Urinary bladder (tissue), 4 donors: ENCODE measurements around the gene PDE9A. TPM values are rescaled to one million over a fixed set of nuclear protein-coding genes. Genes with fewer than 3 reads are reported as not detected.

Source experiments
- DNase-seq: peaks from one replicate; pipeline ENCODE4 v3.0.0-alpha.2; 2015; ENCODE audit errors: extremely low spot score
- H3K27ac ChIP-seq: one replicate; pipeline ENCODE4 v1.5.1; 2013; ENCODE audit warnings: low read depth, mild to moderate bottlenecking, moderate library complexity
- H3K36me3 ChIP-seq: one replicate; pipeline ENCODE4 v1.6.1; 2013; ENCODE audit warnings: mild to moderate bottlenecking, moderate library complexity; ENCODE audit not compliant: insufficient read depth
- H3K4me1 ChIP-seq: one replicate; pipeline ENCODE4 v1.6.1; 2013; ENCODE audit warnings: mild to moderate bottlenecking, moderate library complexity; ENCODE audit not compliant: insufficient read depth
- H3K4me3 ChIP-seq: one replicate; pipeline ENCODE4 v1.5.1; 2013; ENCODE audit warnings: low read depth, low read length
- WGBS: extraction: QIAGEN DNeasy Blood & Tissue Kit; methylation state at CpG from one replicate; pipeline ENCODE4 v1.1.7; 2013; 5-methylcytosine and 5-hydroxymethylcytosine counted together
- polyA plus RNA-seq: library from polyadenylated mRNA; stranded (reverse); fragments of 200-250 nt; gene quantifications from one replicate; pipeline ENCODE4 v1.2.3, GENCODE V29; 2013
- total RNA-seq: library from RNA; depleted of rRNA; stranded (reverse); fragments of >200 nt; gene quantifications from one replicate; pipeline ENCODE4 v1.2.3, GENCODE V29; 2014
- donor health status: healthy with polysubstance abuse.
- donor health status: healthy.

The PDE9A gene
- total and polyA plus RNA-seq, 2 donors, result 13.5 to 33.2 TPM

DNA sequence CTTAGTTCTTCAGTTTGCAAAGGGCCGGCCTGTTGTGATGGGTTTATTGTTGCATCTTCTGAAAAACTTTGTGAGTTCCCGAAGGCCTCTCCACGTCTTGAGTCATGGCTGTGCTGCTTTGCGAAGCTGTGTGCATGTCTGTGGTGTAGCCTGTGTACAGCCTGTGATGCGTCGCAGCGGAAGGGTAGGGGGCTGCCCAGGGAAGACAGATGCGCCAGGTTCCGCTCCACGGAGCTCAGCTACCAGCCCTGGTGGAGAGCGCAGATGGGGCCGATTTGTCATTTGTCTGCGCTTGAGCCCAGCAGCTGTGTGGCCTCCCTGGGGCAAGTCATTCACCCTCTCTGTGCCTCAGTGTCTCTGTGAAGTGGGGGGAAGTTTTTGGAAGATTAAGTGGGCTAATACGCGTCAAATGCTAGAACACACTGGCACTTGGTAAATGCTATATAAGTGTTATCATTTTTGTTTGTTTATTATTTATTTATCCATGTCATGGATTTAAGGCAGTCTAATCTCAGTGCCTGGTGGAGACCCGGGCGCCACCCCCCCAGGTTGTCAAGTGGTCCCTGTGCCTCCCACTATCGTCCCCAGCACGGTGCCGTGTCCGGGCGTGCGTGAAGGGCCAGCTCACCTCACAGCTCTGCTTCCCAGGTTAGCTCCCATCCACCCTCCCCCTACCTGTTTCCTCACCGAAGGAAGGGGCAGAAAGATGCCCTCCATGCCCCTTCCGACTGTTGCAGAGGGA lies 8.4 kb downstream of the PDE9A start:
- DNase-seq, result no peak
- H3K4me3 ChIP-seq, result no peak overlapping the region
- no peaks in the 10 kb centered on the region for H3K36me3 ChIP-seq
- H3K27ac ChIP-seq, result no peak overlapping the region
- no peaks in the 10 kb centered on the region for H3K4me1 ChIP-seq
- WGBS, result 90% methylated on average over 25 of the region's 25 CpGs

DNA sequence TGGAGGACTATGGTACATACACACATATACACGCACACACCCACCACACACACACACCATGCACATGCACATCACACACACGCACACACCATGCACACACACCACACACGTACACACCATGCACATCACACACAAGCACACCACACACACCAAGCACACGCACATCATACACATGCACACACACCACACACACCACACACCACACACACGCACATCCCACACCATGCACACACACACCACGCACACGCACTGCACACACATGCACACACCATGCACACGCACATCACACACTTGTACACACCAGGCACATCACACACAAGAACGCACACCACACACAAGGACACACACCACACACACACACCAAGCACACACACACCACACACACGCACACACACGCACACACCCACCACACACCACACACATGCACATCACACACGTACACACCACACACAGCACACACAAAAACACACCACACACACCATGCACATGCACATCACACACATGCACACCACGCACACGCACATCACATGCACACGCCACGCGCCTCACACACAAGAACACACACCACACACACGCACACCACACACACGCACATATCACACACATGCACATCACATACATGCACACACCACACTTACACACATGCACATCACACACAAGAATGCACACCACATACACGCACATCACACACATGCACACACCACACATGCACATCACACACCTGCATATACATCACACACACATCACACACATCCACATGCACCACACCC lies 9.2 kb downstream of the PDE9A start:
- no peak for DNase-seq
- 94% methylated on average over 20 of the region's 20 CpGs for WGBS
- Histone ChIP-seq H3K4me1 (no peaks in the 10 kb centered on the region), H3K27ac (no peak overlapping the region), H3K36me3 (no peaks in the 10 kb centered on the region), H3K4me3 (no peak overlapping the region)

DNA sequence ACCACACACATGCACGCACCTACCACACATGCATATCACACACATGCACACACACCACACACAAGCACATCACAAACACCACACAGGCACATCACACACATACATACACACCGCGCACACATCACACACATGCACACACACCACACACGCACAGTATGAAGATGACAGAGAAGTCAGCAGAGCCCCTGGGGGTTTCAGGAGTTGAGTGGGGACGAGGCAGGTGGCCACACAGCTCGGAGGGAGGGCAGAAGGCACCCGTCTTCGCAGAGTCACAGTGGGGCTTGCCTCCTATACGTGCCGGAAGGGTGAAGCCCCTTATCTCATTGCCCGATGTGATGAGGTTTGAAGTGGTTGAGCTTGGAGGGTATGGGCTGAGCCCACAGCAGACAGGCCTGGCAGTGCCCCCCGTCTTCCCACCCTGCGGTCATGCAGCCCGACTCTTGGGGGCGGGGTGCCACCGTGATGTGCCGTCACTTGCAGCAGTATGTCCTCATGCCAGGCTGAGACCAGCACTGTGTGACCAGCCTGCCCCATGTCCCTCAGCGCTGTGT lies 9.9 kb downstream of the PDE9A start:
- 91% methylated on average over 18 of the region's 18 CpGs for WGBS
- DNase-seq, result no peak
- Histone ChIP-seq H3K27ac (no peak overlapping the region), H3K4me1 (no peaks in the 10 kb centered on the region), H3K36me3 (no peaks in the 10 kb centered on the region), H3K4me3 (no peak overlapping the region)

DNA sequence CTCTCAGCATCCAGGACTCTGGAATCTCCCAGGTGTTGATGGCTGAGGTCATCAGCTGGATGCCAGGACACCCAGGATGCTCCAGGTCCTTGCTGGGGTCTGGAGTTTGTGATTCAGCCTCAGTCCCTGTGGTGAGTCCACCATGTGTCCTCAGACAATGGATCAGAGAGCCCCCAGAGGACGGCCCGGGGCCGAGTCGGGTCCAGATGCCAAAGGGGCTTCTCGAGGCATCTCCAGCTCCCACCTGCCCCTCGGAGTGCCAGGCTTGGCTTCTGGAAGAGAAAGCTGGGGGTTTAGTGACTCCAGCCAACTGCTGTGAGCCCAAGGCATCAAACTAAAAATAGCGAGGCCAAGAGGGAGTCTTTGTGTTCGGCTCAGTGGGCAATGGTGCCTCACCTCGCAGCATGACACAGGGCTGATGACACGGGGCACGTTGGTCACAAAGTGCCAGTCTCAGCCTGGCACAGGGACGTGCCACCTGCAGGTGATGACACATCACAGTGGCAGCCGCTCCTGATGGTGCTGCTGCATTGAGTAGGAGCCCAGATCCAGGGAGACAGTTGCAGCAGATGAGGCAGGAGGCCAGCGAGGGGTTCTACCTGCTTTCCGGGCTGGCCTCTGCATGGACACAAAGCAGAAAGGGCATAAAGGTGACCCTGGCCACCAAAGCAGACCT lies 10.6 kb downstream of the PDE9A start:
- H3K27ac ChIP-seq, result no peak overlapping the region
- no peaks in the 10 kb centered on the region for H3K4me1 ChIP-seq
- no peak overlapping the region for H3K4me3 ChIP-seq
- H3K36me3 ChIP-seq, result no peaks in the 10 kb centered on the region
- WGBS, result 80% methylated on average over 15 of the region's 15 CpGs
- no peak for DNase-seq

GRCh38 chr21:42664614-42665013 lies 11.2 kb downstream of the PDE9A start:
- no peak overlapping the region for H3K4me3 ChIP-seq
- H3K27ac ChIP-seq, result no peak overlapping the region
- no peaks in the 10 kb centered on the region for H3K36me3 ChIP-seq
- no peaks in the 10 kb centered on the region for H3K4me1 ChIP-seq
- no peak for DNase-seq
- WGBS, result 90% methylated on average over 10 of the region's 10 CpGs

DNA sequence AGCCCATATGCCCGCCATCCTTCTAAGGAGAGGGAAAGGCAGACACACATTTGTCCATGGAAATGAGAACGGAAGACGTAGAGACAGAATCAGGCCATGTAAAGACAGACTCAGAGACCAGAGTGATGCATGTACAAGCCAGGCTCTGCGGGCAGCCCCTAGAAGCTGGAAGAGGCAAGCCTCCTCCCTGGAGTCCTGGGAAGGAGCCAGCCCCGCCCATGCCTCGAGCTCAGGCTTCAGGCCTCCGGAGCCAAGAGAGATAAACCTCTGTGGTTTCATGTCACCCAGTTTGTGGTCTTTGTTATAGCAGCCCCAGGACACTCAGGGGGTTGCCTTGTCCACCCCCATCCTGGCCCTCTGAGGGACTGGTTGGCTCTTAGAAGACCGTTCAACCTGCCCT lies 11.6 kb downstream of the PDE9A start:
- Histone ChIP-seq H3K4me3 (no peak overlapping the region), H3K36me3 (no peaks in the 10 kb centered on the region), H3K4me1 (no peaks in the 10 kb centered on the region), H3K27ac (no peak overlapping the region)
- 50% methylated on average over 8 of the region's 8 CpGs for WGBS
- DNase-seq, result no peak

- WGBS, result 92% methylated on average over 13 of the region's 13 CpGs
- Histone ChIP-seq H3K4me1 (no peaks in the 10 kb centered on the region), H3K27ac (no peak overlapping the region), H3K4me3 (no peak overlapping the region), H3K36me3 (no peaks in the 10 kb centered on the region)
- DNase-seq, result no peak
Measured at GRCh38 chr21:42665484-42665883, 12.1 kb downstream of the PDE9A start.

- Histone ChIP-seq H3K4me1 (no peaks in the 10 kb centered on the region), H3K27ac (no peak overlapping the region), H3K4me3 (no peak overlapping the region), H3K36me3 (no peaks in the 10 kb centered on the region)
- DNase-seq, result no peak
- WGBS, result 87% methylated on average over 30 of the region's 30 CpGs
Measured at GRCh38 chr21:42666023-42666747, 12.8 kb downstream of the PDE9A start.

GRCh38 chr21:42666925-42667324 lies 13.5 kb downstream of the PDE9A start:
- no peak overlapping the region for H3K4me3 ChIP-seq
- H3K4me1 ChIP-seq, result no peaks in the 10 kb centered on the region
- WGBS, result 93% methylated on average over 11 of the region's 11 CpGs
- DNase-seq, result no peak
- no peak overlapping the region for H3K27ac ChIP-seq
- no peaks in the 10 kb centered on the region for H3K36me3 ChIP-seq

GRCh38 chr21:42668298-42668992 lies 15.0 kb downstream of the PDE9A start:
- Histone ChIP-seq H3K4me1 (no peaks in the 10 kb centered on the region), H3K27ac (no peak overlapping the region), H3K4me3 (no peak overlapping the region), H3K36me3 (no peaks in the 10 kb centered on the region)
- WGBS, result 41% methylated on average over 34 of the region's 34 CpGs
- DNase-seq, result no peak

DNA sequence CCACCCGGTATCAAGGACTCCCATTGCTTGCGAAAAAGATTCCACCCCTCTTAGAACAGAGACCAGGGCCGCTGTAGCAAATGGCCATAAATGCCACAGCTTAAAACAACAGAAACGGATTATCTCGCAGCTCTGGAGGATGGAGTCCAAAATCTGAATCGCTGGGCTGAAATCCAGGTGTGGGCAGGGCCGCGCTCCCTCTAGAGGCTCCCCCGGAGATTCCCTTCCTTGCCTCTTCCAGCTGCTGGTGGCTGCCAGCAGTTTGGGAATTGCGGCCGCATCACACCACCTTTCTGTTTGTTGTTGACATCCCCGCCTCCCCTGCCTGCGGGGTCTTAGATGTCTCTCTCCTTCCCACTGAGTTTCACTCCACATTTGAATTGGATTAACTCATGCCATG lies 15.6 kb downstream of the PDE9A start:
- DNase-seq, result no peak
- Histone ChIP-seq H3K27ac (no peak overlapping the region), H3K4me1 (no peaks in the 10 kb centered on the region), H3K4me3 (no peak overlapping the region), H3K36me3 (no peaks in the 10 kb centered on the region)
- 36% methylated on average over 13 of the region's 13 CpGs for WGBS

DNA sequence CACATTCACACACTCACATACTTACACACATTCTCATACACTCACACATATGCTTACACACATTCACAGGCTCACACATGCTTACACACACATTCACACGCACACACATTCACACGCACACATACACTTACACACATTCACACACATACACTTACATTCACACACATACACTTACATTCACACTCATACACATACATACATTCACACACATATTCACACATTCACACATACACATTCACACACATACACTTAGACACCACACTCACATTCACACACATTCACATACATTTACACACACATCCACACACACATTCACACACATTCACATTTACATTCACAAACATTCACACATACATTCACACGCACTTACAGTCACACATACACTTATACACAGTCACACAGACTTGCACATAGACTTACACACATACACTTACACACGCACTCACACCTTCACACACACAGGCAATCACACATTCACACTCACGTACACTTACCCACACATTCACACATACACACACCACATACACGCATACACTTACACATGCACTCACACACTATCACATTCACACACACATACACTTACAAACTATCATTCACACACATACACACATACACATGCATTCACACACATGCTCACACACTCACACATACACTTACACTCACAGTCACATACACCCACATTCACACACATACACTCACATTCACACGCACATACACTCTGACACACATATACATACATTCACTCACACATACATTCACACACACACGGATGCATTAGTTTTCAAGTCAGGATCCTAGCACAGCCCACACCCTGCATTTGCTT lies 16.8 kb downstream of the PDE9A start:
- no peaks in the 10 kb centered on the region for H3K36me3 ChIP-seq
- H3K27ac ChIP-seq, result no peak overlapping the region
- H3K4me1 ChIP-seq, result no peaks in the 10 kb centered on the region
- DNase-seq, result no peak
- H3K4me3 ChIP-seq, result no peak overlapping the region
- 78% methylated on average over 8 of the region's 8 CpGs for WGBS
